Umbilical cord (tissue), 2 donors: ENCODE measurements around the gene GRIFIN. TPM values are rescaled to one million over a fixed set of nuclear protein-coding genes. Genes with fewer than 3 reads are reported as not detected.
"Not testable (repeated sequence)": the region's sequence is repeated elsewhere in the genome, so short reads cannot be mapped to it uniquely, and the experiment has no call there.

Experiments
- DNase-seq: peaks from one replicate; pipeline ENCODE4 v3.0.0-alpha.2; 2015; ENCODE audit warnings: low spot score
- total RNA-seq: library from RNA; depleted of rRNA; stranded (reverse); fragments of >200 nt; gene quantifications from one replicate; pipeline ENCODE4 v1.2.3, GENCODE V29; 2014; ENCODE audit warnings: low replicate concordance; ENCODE audit not compliant: insufficient read depth

GRIFIN gene
- total RNA-seq, 1 donor from 2014 or later = not detected

GRCh38 chr7:2453849-2454248 is 22.3 kb downstream of the GRIFIN start:
- not testable (repeated sequence) for DNase-seq

- no peak for DNase-seq
Measured at GRCh38 chr7:2452643-2453270, 23.4 kb downstream of the GRIFIN start.

- DNase-seq = no peak
Measured at GRCh38 chr7:2452074-2452507, 24.1 kb downstream of the GRIFIN start.

- peak; percentile 74 for DNase-seq
Measured at GRCh38 chr7:2451171-2452073, 24.8 kb downstream of the GRIFIN start.

GRCh38 chr7:2450198-2451107 is 25.7 kb downstream of the GRIFIN start:
- DNase-seq = no peak

- no peak for DNase-seq
Measured at GRCh38 chr7:2446676-2447075, 29.5 kb downstream of the GRIFIN start.

- no peak for DNase-seq
Measured at GRCh38 chr7:2445898-2446555, 30.2 kb downstream of the GRIFIN start.

- DNase-seq = no peak
Measured at GRCh38 chr7:2445047-2445446, 31.2 kb downstream of the GRIFIN start.

- DNase-seq = no peak
Measured at GRCh38 chr7:2444476-2444875, 31.7 kb downstream of the GRIFIN start.

- DNase-seq = no peak
Measured at GRCh38 chr7:2443491-2443890, 32.7 kb downstream of the GRIFIN start.

- DNase-seq = no peak
Measured at GRCh38 chr7:2441430-2442058, 34.7 kb downstream of the GRIFIN start.

- DNase-seq = peak; percentile 75
Measured at GRCh38 chr7:2440608-2441245, 35.5 kb downstream of the GRIFIN start.

- DNase-seq = no peak
Measured at GRCh38 chr7:2438775-2439174, 37.4 kb downstream of the GRIFIN start.

- no peak for DNase-seq
Measured at GRCh38 chr7:2438186-2438585, 38.0 kb downstream of the GRIFIN start.

- no peak for DNase-seq
Measured at GRCh38 chr7:2437537-2438148, 38.6 kb downstream of the GRIFIN start.

GRCh38 chr7:2437136-2437535 is 39.1 kb downstream of the GRIFIN start:
- no peak for DNase-seq

- no peak for DNase-seq
Measured at GRCh38 chr7:2436341-2437104, 39.7 kb downstream of the GRIFIN start.

GRCh38 chr7:2435146-2435545 is 41.1 kb downstream of the GRIFIN start:
- DNase-seq = no peak
